IMR-90 (cell line): ENCODE measurements around the gene APOBR. TPM values are rescaled to one million over a fixed set of nuclear protein-coding genes. Genes with fewer than 3 reads are reported as not detected.

Source experiments
- ATAC-seq: fragments of 200-7000 bp; cut with Tn5 transposase; 2 replicates; pipeline ENCODE4 v1.9.1; 2020; ENCODE audit warnings: low read depth, mild to moderate bottlenecking, moderate library complexity
- BruUV-seq: library from RNA; stranded (reverse); fragments of 400-500 nt; replicated peaks from 2 replicates; lab custom pipeline; 2021; lab: Mats Ljungman, UMichigan
- CTCF ChIA-PET: fragments of 300-600 bp; formaldehyde crosslinking; extraction: SDS; loops from one replicate; lab custom pipeline; 2021; ENCODE audit warnings: antibody characterized with exemption; lab: Yijun Ruan, JAX
- POLR2A ChIA-PET: fragments of 300-600 bp; sonication (Branson Sonifier 250); formaldehyde crosslinking; loops from one replicate; lab custom pipeline; 2022; ENCODE audit warnings: antibody characterized with exemption; ENCODE audit not compliant: unreplicated experiment; lab: Charles Lee
- DNase-seq: peaks from one replicate; pipeline ENCODE4 v3.0.0; 2013
- H2AFZ ChIP-seq: replicated peaks from 2 replicates; pipeline ENCODE3; 2013; ENCODE audit warnings: low read length, mild to moderate bottlenecking; ENCODE audit not compliant: poor library complexity
- H2AK5ac ChIP-seq: 2 replicates; pipeline ENCODE4 v1.6.1; 2013; ENCODE audit warnings: low read depth, low read length, inconsistent platforms
- H2AK9ac ChIP-seq: replicated peaks from 2 replicates; pipeline ENCODE3; 2013; ENCODE audit warnings: mild to moderate bottlenecking, low read depth, low read length, moderate library complexity; ENCODE audit not compliant: poor library complexity
- H2BK120ac ChIP-seq: 2 replicates; pipeline ENCODE4 v1.6.1; 2013; ENCODE audit warnings: low read depth, low read length, inconsistent platforms
- H2BK15ac ChIP-seq: 3 replicates; pipeline ENCODE4 v1.6.1; 2013; ENCODE audit warnings: low read depth, low read length, inconsistent platforms
- H2BK20ac ChIP-seq: 2 replicates; pipeline ENCODE4 v1.6.1; 2013; ENCODE audit warnings: low read depth, mild to moderate bottlenecking, inconsistent platforms, low read length, moderate library complexity
- H2BK5ac ChIP-seq: 2 replicates; pipeline ENCODE4 v1.6.1; 2013; ENCODE audit warnings: mild to moderate bottlenecking, low read depth, low read length, inconsistent platforms; ENCODE audit not compliant: poor library complexity, severe bottlenecking
- H3K14ac ChIP-seq: replicated peaks from 2 replicates; pipeline ENCODE4 v1.6.1; 2013; ENCODE audit warnings: low read depth, low read length, inconsistent platforms
- H3K18ac ChIP-seq: 2 replicates; pipeline ENCODE4 v1.6.1; 2013; ENCODE audit warnings: low read depth, low read length, control low read depth
- H3K23ac ChIP-seq: 2 replicates; pipeline ENCODE4 v1.6.1; 2013; ENCODE audit warnings: low read depth, low read length, inconsistent platforms
- H3K27ac ChIP-seq: 2 replicates; pipeline ENCODE4 v1.5.1; 2013; ENCODE audit warnings: mild to moderate bottlenecking, control low read depth, low read length; ENCODE audit not compliant: insufficient read depth
- H3K27me3 ChIP-seq: 2 replicates; pipeline ENCODE4 v1.6.1; 2013; ENCODE audit warnings: low read length; ENCODE audit not compliant: control insufficient read depth, insufficient read depth
- H3K36me3 ChIP-seq: 2 replicates; pipeline ENCODE4 v1.6.1; 2013; ENCODE audit warnings: low read length, mixed read lengths; ENCODE audit not compliant: control insufficient read depth, insufficient read depth
- H3K4ac ChIP-seq: 2 replicates; pipeline ENCODE4 v1.6.1; 2013; ENCODE audit warnings: low read depth, low read length, inconsistent platforms
- H3K4me1 ChIP-seq: 2 replicates; pipeline ENCODE4 v1.6.1; 2013; ENCODE audit warnings: low read length, mixed read lengths; ENCODE audit not compliant: control insufficient read depth, insufficient read depth
- H3K4me2 ChIP-seq: 2 replicates; pipeline ENCODE4 v1.6.1; 2013; ENCODE audit warnings: low read depth, mild to moderate bottlenecking, control low read depth, low read length, moderate library complexity
- H3K4me3 ChIP-seq: 2 replicates; pipeline ENCODE4 v1.5.1; 2013; ENCODE audit warnings: low read depth, mild to moderate bottlenecking, control low read depth, low read length, moderate library complexity; ENCODE audit not compliant: insufficient read depth
- H3K56ac ChIP-seq: 2 replicates; pipeline ENCODE4 v1.6.1; 2013; ENCODE audit warnings: low read length, inconsistent platforms; ENCODE audit not compliant: insufficient read depth; ENCODE audit errors: extremely low read depth
- H3K79me1 ChIP-seq, 2 experiments: 2 replicates each; pipeline ENCODE4 v1.6.1; 2013; ENCODE audit warnings: low read length in 2 of 2, inconsistent platforms in 1 of 2, low read depth in 1 of 2
- H3K9ac ChIP-seq: 2 replicates; pipeline ENCODE4 v1.6.1; 2013; ENCODE audit warnings: low read depth, low read length, control low read depth
- H3K9me1 ChIP-seq: 2 replicates; pipeline ENCODE4 v1.6.1; 2013; ENCODE audit warnings: low read length, inconsistent platforms; ENCODE audit not compliant: insufficient read depth
- H3K9me3 ChIP-seq: 2 replicates; pipeline ENCODE4 v1.6.1; 2013; ENCODE audit warnings: low read length; ENCODE audit not compliant: control insufficient read depth, insufficient read depth
- H4K20me1 ChIP-seq: 2 replicates; pipeline ENCODE4 v1.6.1; 2013; ENCODE audit warnings: low read length, inconsistent platforms; ENCODE audit not compliant: insufficient read depth
- H4K5ac ChIP-seq: 2 replicates; pipeline ENCODE4 v1.6.1; 2013; ENCODE audit warnings: mild to moderate bottlenecking, low read depth, low read length, control low read depth
- H4K8ac ChIP-seq, 2 experiments: 2 replicates each; pipeline ENCODE4 v1.6.1; 2013; ENCODE audit warnings: low read depth in 2 of 2, low read length in 2 of 2, control low read depth in 1 of 2, inconsistent platforms in 1 of 2
- H4K91ac ChIP-seq: 2 replicates; pipeline ENCODE4 v1.6.1; 2013; ENCODE audit warnings: low read depth, low read length, inconsistent platforms; ENCODE audit not compliant: insufficient read depth
- BHLHE40 ChIP-seq: fragments of 150-350 bp; IDR thresholded peaks from 2 replicates; pipeline ENCODE4 v1.6.1; 2016; ENCODE audit warnings: mild to moderate bottlenecking, low read depth, low read length
- CEBPB ChIP-seq: IDR thresholded peaks from 2 replicates; pipeline ENCODE4 v1.6.1; 2012; ENCODE audit warnings: low read depth, low read length, improper control_type of control experiment
- CHD1 ChIP-seq: IDR thresholded peaks from 2 replicates; pipeline ENCODE4 v1.6.1; 2012; ENCODE audit warnings: low read depth, low read length, improper control_type of control experiment
- CTCF ChIP-seq: conservative IDR thresholded peaks from 2 replicates; pipeline ENCODE4 v1.5.1; 2012; ENCODE audit warnings: mild to moderate bottlenecking, low read depth, low read length, improper control_type of control experiment
- ELK1 ChIP-seq: fragments of 150-350 bp; IDR thresholded peaks from 2 replicates; pipeline ENCODE4 v1.6.1; 2016; ENCODE audit warnings: low read depth, mild to moderate bottlenecking, low read length, moderate library complexity, borderline replicate concordance
- FOS ChIP-seq: fragments of 150-350 bp; IDR thresholded peaks from 2 replicates; pipeline ENCODE4 v1.6.1; 2016; ENCODE audit warnings: low read depth, low read length
- MAFK ChIP-seq: IDR thresholded peaks from 2 replicates; pipeline ENCODE4 v1.6.1; 2012; ENCODE audit warnings: low read depth, low read length, improper control_type of control experiment
- MAZ ChIP-seq: IDR thresholded peaks from 2 replicates; pipeline ENCODE4 v1.6.1; 2012; ENCODE audit warnings: low read depth, mild to moderate bottlenecking, low read length, improper control_type of control experiment, moderate library complexity, borderline replicate concordance
- MXI1 ChIP-seq: IDR thresholded peaks from 2 replicates; pipeline ENCODE4 v1.6.1; 2012; ENCODE audit warnings: low read depth, mild to moderate bottlenecking, low read length, moderate library complexity, borderline replicate concordance
- NFE2L2 ChIP-seq: fragments of 150-350 bp; IDR thresholded peaks from 2 replicates; pipeline ENCODE4 v1.6.1; 2016; ENCODE audit warnings: low read depth, mild to moderate bottlenecking, low read length
- POLR2A ChIP-seq: IDR thresholded peaks from 2 replicates; pipeline ENCODE4 v1.6.1; 2012; ENCODE audit warnings: mild to moderate bottlenecking, low read depth, low read length
- RAD21 ChIP-seq: IDR thresholded peaks from 2 replicates; pipeline ENCODE4 v1.6.1; 2012; ENCODE audit warnings: low read length, improper control_type of control experiment
- RCOR1 ChIP-seq: IDR thresholded peaks from 2 replicates; pipeline ENCODE4 v1.6.1; 2012; ENCODE audit warnings: mild to moderate bottlenecking, low read length, improper control_type of control experiment; ENCODE audit not compliant: insufficient replicate concordance
- RFX5 ChIP-seq: IDR thresholded peaks from 2 replicates; pipeline ENCODE4 v1.8.0; 2012; ENCODE audit warnings: low read depth, mild to moderate bottlenecking, low read length, moderate library complexity
- SMC3 ChIP-seq: fragments of 150-350 bp; IDR thresholded peaks from 2 replicates; pipeline ENCODE4 v1.6.1; 2016; ENCODE audit warnings: low read depth, mild to moderate bottlenecking, antibody characterized with exemption, low read length, moderate library complexity
- USF2 ChIP-seq: fragments of 150-350 bp; IDR thresholded peaks from 2 replicates; pipeline ENCODE4 v1.6.1; 2017; ENCODE audit warnings: mild to moderate bottlenecking, antibody characterized with exemption, low read length, low read depth
- WGBS, 2 experiments: methylation state at CpG; one replicate each; pipeline versions ENCODE4 v1.1.5 to v1.1.7; 2013; ENCODE audit warnings: missing lambda C conversion rate in 2 of 2; ENCODE audit not compliant: insufficient read length in 1 of 2; ENCODE audit errors: extremely low coverage in 2 of 2; 5-methylcytosine and 5-hydroxymethylcytosine counted together
- dilution Hi-C: fragments of 300-500 bp; cut with HindIII; formaldehyde crosslinking; loops from one replicate; pipeline ENCODE4 v1.14.3; 2018; ENCODE audit warnings: low sequenced_read_pairs; ENCODE audit not compliant: unreplicated experiment
- in situ Hi-C: fragments of 300-500 bp; cut with MboI; formaldehyde crosslinking; loops from 3 replicates; pipeline ENCODE4 v1.14.3; 2019; ENCODE audit warnings: low sequenced_read_pairs, inconsistent platforms, mixed read lengths
- intact Hi-C: fragments of 100-400 bp; cut with micrococcal nuclease; formaldehyde crosslinking; loops from 2 replicates; pipeline ENCODE4 v1.10.0; 2022
- polyA plus RNA-seq, 3 experiments: library from polyadenylated mRNA; depleted of rRNA; stranded (reverse); fragments of >200 nt; gene quantifications; 2 replicates each; pipeline ENCODE4 v1.2.3, GENCODE V29; 2012; ENCODE audit warnings: low replicate concordance in 1 of 3
- total RNA-seq: library from RNA; depleted of rRNA; stranded (reverse); fragments of >200 nt; gene quantifications from 2 replicates; pipeline ENCODE4 v1.2.3, GENCODE V29; 2012

The APOBR gene
- total and polyA plus RNA-seq, 2 of the 4 experiments (the other 2 are of a cell fraction): not detected

- Histone ChIP-seq H3K4ac (no peak overlapping the region), H3K27ac (no peak overlapping the region), H3K4me1 (no peaks in the 10 kb centered on the region), H3K56ac (no peak overlapping the region), H4K8ac (no peak overlapping the region), H3K18ac (no peak overlapping the region), H3K9me3 (no peaks in the 10 kb centered on the region), H4K20me1 (no peaks in the 10 kb centered on the region), H3K4me2 (no peak overlapping the region), H3K4me3 (no peak overlapping the region), H3K27me3 (peaks cover 7% of the 10 kb centered on the region), H4K91ac (no peak overlapping the region), H3K36me3 (no peaks in the 10 kb centered on the region), H3K9ac (no peak overlapping the region), H2BK120ac (no peak overlapping the region), H2AK5ac (no peak overlapping the region), H2BK20ac (no peak overlapping the region), H2BK5ac (no peak overlapping the region), H3K79me1 (no peaks in the 10 kb centered on the region), H3K9me1 (no peaks in the 10 kb centered on the region), H3K23ac (no peak overlapping the region), H3K14ac (no peak overlapping the region), H4K5ac (no peak overlapping the region), H2BK15ac (no peak overlapping the region), H2AK9ac (no peak overlapping the region), H2AFZ (no peak overlapping the region)
- no CpG with 5 or more reads among the region's 3 CpGs for whole genome bisulfite sequencing, 2 experiments
- dilution Hi-C loops: no loop called here
- DNase-seq: no peak
- ChIA-PET POLR2A (no interaction called here), CTCF (no interaction called here)
- no peak for ATAC-seq
- in situ Hi-C loops: loop anchor here (10.0 kb wide), 1 partner anchor 220 kb away; no protein-coding TSS in a partner anchor
- intact Hi-C loops: no loop called here
- no TSS peak for BruUV-seq
- no peak for TF ChIP-seq CTCF
- no peak for TF ChIP-seq CEBPB
- TF ChIP-seq FOS: no peak
- no peak for TF ChIP-seq MAFK
- no peak for TF ChIP-seq POLR2A
- no peak for TF ChIP-seq MAZ
- no peak for TF ChIP-seq USF2
- TF ChIP-seq BHLHE40: no peak
- no peak for TF ChIP-seq RCOR1
- TF ChIP-seq NFE2L2: no peak
- no peak for TF ChIP-seq ELK1
- TF ChIP-seq CHD1: no peak
- no peak for TF ChIP-seq RAD21
- TF ChIP-seq MXI1: no peak
- TF ChIP-seq SMC3: no peak
- TF ChIP-seq RFX5: no peak
Measured at GRCh38 chr16:28544998-28545397, 50.6 kb downstream of the APOBR start.
